ENCODE results near the gene NT5DC3.

Gene NT5DC3

DNA sequence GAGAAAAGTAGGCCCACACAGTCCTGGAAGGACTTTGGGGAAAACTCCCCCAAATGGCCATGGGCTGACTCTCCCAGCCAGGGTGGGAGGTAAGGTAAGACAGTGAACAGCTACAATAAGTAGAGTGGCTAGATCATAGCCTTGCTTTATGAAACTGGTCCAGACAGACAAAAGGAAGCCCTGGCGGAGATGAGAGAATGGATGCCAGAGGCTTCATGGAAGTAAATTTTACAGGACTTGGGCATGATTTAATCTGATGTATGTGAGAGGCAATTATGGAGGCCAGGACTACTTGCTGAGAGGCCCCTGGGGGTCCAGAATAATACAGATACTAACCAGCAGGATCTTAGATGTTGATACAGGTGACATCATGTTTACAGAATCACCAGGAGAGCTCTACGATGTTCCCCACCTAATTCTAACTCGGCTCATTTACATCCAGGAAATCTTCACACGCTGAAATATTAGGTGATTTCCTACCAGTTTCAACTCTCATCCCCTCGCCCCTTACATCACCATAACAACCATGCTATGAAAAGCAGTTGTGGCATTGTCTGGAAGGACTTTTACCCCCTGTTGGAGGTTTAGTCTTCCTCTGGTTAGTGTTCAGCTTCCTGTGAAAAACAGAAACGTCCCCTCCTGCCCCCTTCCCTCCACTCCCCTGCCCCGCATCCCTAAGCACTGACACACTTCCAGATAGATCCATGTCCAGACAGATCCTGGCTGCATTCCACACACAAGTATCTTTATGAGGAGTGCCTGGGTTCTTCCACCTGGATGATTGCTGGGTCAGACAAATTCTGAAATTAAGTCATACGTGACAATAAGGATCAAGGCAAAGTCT lies 39.5 kb upstream of the NT5DC3 start (continued):
- TF ChIP-seq, protein P1, sequence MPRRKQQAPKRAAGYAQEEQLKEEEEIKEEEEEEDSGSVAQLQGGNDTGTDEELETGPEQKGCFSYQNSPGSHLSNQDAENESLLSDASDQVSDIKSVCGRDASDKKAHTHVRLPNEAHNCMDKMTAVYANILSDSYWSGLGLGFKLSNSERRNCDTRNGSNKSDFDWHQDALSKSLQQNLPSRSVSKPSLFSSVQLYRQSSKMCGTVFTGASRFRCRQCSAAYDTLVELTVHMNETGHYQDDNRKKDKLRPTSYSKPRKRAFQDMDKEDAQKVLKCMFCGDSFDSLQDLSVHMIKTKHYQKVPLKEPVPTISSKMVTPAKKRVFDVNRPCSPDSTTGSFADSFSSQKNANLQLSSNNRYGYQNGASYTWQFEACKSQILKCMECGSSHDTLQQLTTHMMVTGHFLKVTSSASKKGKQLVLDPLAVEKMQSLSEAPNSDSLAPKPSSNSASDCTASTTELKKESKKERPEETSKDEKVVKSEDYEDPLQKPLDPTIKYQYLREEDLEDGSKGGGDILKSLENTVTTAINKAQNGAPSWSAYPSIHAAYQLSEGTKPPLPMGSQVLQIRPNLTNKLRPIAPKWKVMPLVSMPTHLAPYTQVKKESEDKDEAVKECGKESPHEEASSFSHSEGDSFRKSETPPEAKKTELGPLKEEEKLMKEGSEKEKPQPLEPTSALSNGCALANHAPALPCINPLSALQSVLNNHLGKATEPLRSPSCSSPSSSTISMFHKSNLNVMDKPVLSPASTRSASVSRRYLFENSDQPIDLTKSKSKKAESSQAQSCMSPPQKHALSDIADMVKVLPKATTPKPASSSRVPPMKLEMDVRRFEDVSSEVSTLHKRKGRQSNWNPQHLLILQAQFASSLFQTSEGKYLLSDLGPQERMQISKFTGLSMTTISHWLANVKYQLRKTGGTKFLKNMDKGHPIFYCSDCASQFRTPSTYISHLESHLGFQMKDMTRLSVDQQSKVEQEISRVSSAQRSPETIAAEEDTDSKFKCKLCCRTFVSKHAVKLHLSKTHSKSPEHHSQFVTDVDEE (CRISPR knock-in tag; IDR thresholded peaks at IDR 0.05): no peak
- TF ChIP-seq, protein P2, sequence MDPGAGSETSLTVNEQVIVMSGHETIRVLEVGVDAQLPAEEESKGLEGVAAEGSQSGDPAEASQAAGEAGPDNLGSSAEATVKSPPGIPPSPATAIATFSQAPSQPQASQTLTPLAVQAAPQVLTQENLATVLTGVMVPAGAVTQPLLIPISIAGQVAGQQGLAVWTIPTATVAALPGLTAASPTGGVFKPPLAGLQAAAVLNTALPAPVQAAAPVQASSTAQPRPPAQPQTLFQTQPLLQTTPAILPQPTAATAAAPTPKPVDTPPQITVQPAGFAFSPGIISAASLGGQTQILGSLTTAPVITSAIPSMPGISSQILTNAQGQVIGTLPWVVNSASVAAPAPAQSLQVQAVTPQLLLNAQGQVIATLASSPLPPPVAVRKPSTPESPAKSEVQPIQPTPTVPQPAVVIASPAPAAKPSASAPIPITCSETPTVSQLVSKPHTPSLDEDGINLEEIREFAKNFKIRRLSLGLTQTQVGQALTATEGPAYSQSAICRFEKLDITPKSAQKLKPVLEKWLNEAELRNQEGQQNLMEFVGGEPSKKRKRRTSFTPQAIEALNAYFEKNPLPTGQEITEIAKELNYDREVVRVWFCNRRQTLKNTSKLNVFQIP (CRISPR knock-in tag; IDR thresholded peaks at IDR 0.05; ENCODE audit: borderline replicate concordance, low read depth): no peak

DNA sequence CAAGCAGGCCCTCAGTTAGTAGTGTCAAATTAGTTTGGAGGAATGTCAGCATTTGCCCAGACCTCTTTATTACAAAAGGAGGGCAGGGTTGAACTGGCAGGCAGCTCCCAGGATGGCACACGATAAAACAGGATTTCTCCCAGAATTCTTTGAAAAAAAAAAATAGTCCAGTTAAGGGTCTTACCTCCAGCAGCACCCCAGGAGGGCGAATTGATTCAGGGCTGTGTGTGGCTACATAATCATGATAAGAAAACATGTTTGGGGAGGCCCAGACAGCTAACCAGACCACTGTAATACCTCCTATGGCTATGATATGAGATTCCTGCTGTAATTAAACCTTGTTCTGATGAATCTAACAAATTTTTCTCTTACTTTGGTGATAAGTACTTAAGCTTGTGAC lies 38.8 kb upstream of the NT5DC3 start:
- ATAC-seq: no peak
- TF ChIP-seq GLIS3 (CRISPR knock-in tag; IDR thresholded peaks at IDR 0.05) (no peak), RARB (CRISPR knock-in tag; IDR thresholded peaks at IDR 0.05) (no peak), TOX (CRISPR knock-in tag; IDR thresholded peaks at IDR 0.05; ENCODE audit: borderline replicate concordance) (no peak), OSR1 (CRISPR knock-in tag; IDR thresholded peaks at IDR 0.05) (no peak), ISL1 (CRISPR knock-in tag; IDR thresholded peaks at IDR 0.05) (no peak), ZC3H10 (CRISPR knock-in tag; IDR thresholded peaks at IDR 0.05) (no peak), CSRNP3 (CRISPR knock-in tag; IDR thresholded peaks at IDR 0.05) (no peak)

DNA sequence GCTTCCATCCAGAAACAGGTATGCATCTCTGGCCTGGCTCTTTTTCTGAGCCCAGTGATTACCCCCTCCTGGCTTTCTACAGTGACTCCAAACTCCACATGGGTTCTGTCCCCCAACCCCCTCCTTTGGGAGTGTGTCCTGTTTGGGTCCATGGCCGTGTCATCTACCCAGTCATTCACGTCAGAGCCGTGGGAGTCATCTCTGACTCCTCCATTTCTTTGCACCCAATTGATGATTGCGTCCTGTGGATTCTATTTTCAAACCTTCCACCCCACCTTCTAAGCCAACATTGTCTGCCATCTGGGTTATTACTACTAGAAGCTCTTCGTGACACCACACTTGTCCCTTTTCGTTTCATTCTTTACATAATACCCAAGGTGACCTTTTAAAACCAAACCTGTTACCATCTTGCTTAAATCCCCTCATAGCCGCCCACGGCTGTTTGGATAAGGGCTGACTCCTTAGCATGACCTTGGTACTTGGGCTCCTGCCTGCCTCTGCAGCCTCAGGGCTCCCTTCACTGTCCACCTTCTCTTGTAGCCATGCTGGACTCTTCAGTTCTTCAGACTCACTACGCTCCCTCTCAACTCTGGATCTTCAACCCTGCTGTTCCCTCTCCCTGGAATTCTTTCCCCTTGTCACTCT lies 38.1 kb upstream of the NT5DC3 start:
- ATAC-seq: no peak
- TF ChIP-seq ZFP3 (CRISPR knock-in tag; IDR thresholded peaks at IDR 0.05) (no peak), ESRRG (CRISPR knock-in tag; IDR thresholded peaks at IDR 0.05) (no peak), OSR1 (CRISPR knock-in tag; IDR thresholded peaks at IDR 0.05) (no peak), GLIS3 (CRISPR knock-in tag; IDR thresholded peaks at IDR 0.05) (no peak), ZC3H10 (CRISPR knock-in tag; IDR thresholded peaks at IDR 0.05) (no peak), RARB (CRISPR knock-in tag; IDR thresholded peaks at IDR 0.05) (no peak), TCF4 (CRISPR knock-in tag; IDR thresholded peaks at IDR 0.05; ENCODE audit: borderline replicate concordance) (no peak), ZFP30 (CRISPR knock-in tag; IDR thresholded peaks at IDR 0.05) (no peak), BACH2 (CRISPR knock-in tag; IDR thresholded peaks at IDR 0.05; ENCODE audit: borderline replicate concordance) (no peak), ZNF8 (CRISPR knock-in tag; IDR thresholded peaks at IDR 0.05) (no peak), ARNTL (CRISPR knock-in tag; IDR thresholded peaks at IDR 0.05; ENCODE audit: borderline replicate concordance, low read depth) (no peak), ZNF70 (CRISPR knock-in tag; IDR thresholded peaks at IDR 0.05) (no peak), CSRNP3 (CRISPR knock-in tag; IDR thresholded peaks at IDR 0.05) (no peak), PPARA (CRISPR knock-in tag; IDR thresholded peaks at IDR 0.05; ENCODE audit: borderline replicate concordance) (no peak)
- TF ChIP-seq, protein P3, sequence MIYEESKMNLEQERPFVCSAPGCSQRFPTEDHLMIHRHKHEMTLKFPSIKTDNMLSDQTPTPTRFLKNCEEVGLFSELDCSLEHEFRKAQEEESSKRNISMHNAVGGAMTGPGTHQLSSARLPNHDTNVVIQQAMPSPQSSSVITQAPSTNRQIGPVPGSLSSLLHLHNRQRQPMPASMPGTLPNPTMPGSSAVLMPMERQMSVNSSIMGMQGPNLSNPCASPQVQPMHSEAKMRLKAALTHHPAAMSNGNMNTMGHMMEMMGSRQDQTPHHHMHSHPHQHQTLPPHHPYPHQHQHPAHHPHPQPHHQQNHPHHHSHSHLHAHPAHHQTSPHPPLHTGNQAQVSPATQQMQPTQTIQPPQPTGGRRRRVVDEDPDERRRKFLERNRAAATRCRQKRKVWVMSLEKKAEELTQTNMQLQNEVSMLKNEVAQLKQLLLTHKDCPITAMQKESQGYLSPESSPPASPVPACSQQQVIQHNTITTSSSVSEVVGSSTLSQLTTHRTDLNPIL (CRISPR knock-in tag; IDR thresholded peaks at IDR 0.05; ENCODE audit: low read depth): no peak
- TF ChIP-seq, protein P1 (CRISPR knock-in tag; IDR thresholded peaks at IDR 0.05): no peak

Data from SK-N-SH treated with all-trans-retinoic acid at 6 μM for 48 hours (cell line).